GM12878 (cell line): ENCODE measurements around the gene BTBD9. TPM values are rescaled to one million over a fixed set of nuclear protein-coding genes. Genes with fewer than 3 reads are reported as not detected.

Experiments used
- ATAC-seq: fragments of 200-7000 bp; cut with Tn5 transposase; 3 replicates; pipeline ENCODE4 v1.9.1; 2020; ENCODE audit warnings: mild to moderate bottlenecking, moderate library complexity
- BruUV-seq: library from RNA; stranded (reverse); fragments of 400-500 nt; replicated peaks from 2 replicates; lab custom pipeline; 2021; lab: Mats Ljungman, UMichigan
- CTCF ChIA-PET: fragments of 300-600 bp; sonication (Branson Sonifier 250); formaldehyde crosslinking; extraction: SDS; loops from one replicate; lab custom pipeline; 2021; ENCODE audit warnings: inconsistent platforms; lab: Yijun Ruan, JAX
- POLR2A ChIA-PET: fragments of 350-600 bp; formaldehyde crosslinking; extraction: SDS; loops from one replicate; lab custom pipeline; 2021; ENCODE audit warnings: inconsistent platforms; lab: Charles Lee
- RAD21 ChIA-PET: fragments of 300-600 bp; sonication (Branson Sonifier 250); formaldehyde crosslinking; loops from one replicate; lab custom pipeline; 2023; ENCODE audit warnings: antibody characterized with exemption; ENCODE audit not compliant: unreplicated experiment; lab: Charles Lee
- SMC1A ChIA-PET: fragments of 300-600 bp; sonication (Branson Sonifier 250); formaldehyde crosslinking; loops from one replicate; lab custom pipeline; 2023; ENCODE audit not compliant: unreplicated experiment, uncharacterized antibody; lab: Charles Lee
- DNase-seq: peaks from one replicate; pipeline ENCODE4 v3.0.0-alpha.2; 2011; ENCODE audit warnings: low read depth, low spot score
- FAIRE-seq: peaks from 3 replicates; lab custom pipeline; 2011; peaks lifted over from hg19 to GRCh38; lab: Jason Lieb, UNC
- H2AFZ ChIP-seq: 2 replicates; pipeline ENCODE4 v1.6.0; 2011; ENCODE audit warnings: low read depth, low read length, control low read depth; ENCODE audit not compliant: control insufficient read depth
- H3K27ac ChIP-seq: 2 replicates; pipeline ENCODE4 v1.5.1; 2011; ENCODE audit warnings: control low read depth; ENCODE audit not compliant: control insufficient read depth, insufficient read depth
- H3K27me3 ChIP-seq, 2 experiments: replicated peaks in 1 of 2; 2 replicates each; pipeline versions ENCODE4 v1.6.0 to v1.6.1; 2011; ENCODE audit warnings: low read length in 1 of 2; ENCODE audit not compliant: control insufficient read depth in 2 of 2, insufficient read depth in 2 of 2
- H3K36me3 ChIP-seq, 2 experiments: 2 replicates each; pipeline ENCODE4 v1.5.1; 2011; ENCODE audit warnings: low read length in 1 of 2; ENCODE audit not compliant: control insufficient read depth in 2 of 2, insufficient read depth in 2 of 2
- H3K4me1 ChIP-seq: 2 replicates; pipeline ENCODE4 v1.6.1; 2011; ENCODE audit warnings: mild to moderate bottlenecking, low read length, moderate library complexity, mixed read lengths; ENCODE audit not compliant: control insufficient read depth, insufficient read depth
- H3K4me2 ChIP-seq: 2 replicates; pipeline ENCODE4 v1.6.0; 2011; ENCODE audit warnings: control low read depth; ENCODE audit not compliant: control insufficient read depth, insufficient read depth
- H3K4me3 ChIP-seq: fragments of 200-600 bp; sonication (generic); 2 replicates; pipeline ENCODE4 v1.5.1; 2016
- H3K79me2 ChIP-seq: 2 replicates; pipeline ENCODE4 v1.6.0; 2011; ENCODE audit warnings: low read length; ENCODE audit not compliant: control insufficient read depth, insufficient read depth
- H3K9ac ChIP-seq: 2 replicates; pipeline ENCODE4 v1.8.0; 2011; ENCODE audit warnings: low read length, control low read depth, mixed read lengths; ENCODE audit not compliant: control insufficient read depth, insufficient read depth
- H3K9me3 ChIP-seq: replicated peaks from 3 replicates; pipeline ENCODE4 v1.5.1; 2011; ENCODE audit warnings: mild to moderate bottlenecking, low read length; ENCODE audit not compliant: control insufficient read depth, insufficient read depth
- H4K20me1 ChIP-seq: 2 replicates; pipeline ENCODE4 v1.6.0; 2011; ENCODE audit not compliant: control insufficient read depth, insufficient read depth
- BHLHE40 ChIP-seq, 2 experiments: fragments of 450-650 bp in 1 of 2; IDR thresholded peaks; 2 replicates each; pipeline ENCODE4 v1.6.1; 2011 to 2017; ENCODE audit warnings: low read depth in 2 of 2, borderline replicate concordance in 1 of 2, improper control_type of control experiment in 1 of 2, low read length in 1 of 2, mild to moderate bottlenecking in 1 of 2
- CBFB ChIP-seq: IDR thresholded peaks from 2 replicates; pipeline ENCODE4 v1.6.1; 2016; ENCODE audit warnings: antibody characterized with exemption, low read depth
- CBX5 ChIP-seq: sonication (generic); IDR thresholded peaks from 2 replicates; pipeline ENCODE4 v1.6.1; 2016; ENCODE audit warnings: low read depth, moderate library complexity, mild to moderate bottlenecking, inconsistent platforms
- CREB1 ChIP-seq: IDR thresholded peaks from 2 replicates; pipeline ENCODE4 v1.6.1; 2012; ENCODE audit warnings: low read depth, mild to moderate bottlenecking, inconsistent platforms
- CREM ChIP-seq: IDR thresholded peaks from 2 replicates; pipeline ENCODE4 v1.6.1; 2014; ENCODE audit warnings: antibody characterized with exemption, low read depth
- DPF2 ChIP-seq: fragments of 450-650 bp; IDR thresholded peaks from 2 replicates; pipeline ENCODE4 v1.6.1; 2017; ENCODE audit warnings: mild to moderate bottlenecking
- EED ChIP-seq: sonication (generic); IDR thresholded peaks from 2 replicates; pipeline ENCODE4 v1.6.1; 2016; ENCODE audit warnings: antibody characterized with exemption, low read depth
- ETV6 ChIP-seq, 2 experiments: fragments of 450-650 bp in 1 of 2; IDR thresholded peaks in 1 of 2; conservative IDR thresholded peaks in 1 of 2; 2 replicates each; pipeline ENCODE4 v1.6.1; 2014; ENCODE audit warnings: antibody characterized with exemption in 1 of 2, borderline replicate concordance in 1 of 2, low read depth in 1 of 2, mild to moderate bottlenecking in 1 of 2, moderate library complexity in 1 of 2
- JUNB ChIP-seq: IDR thresholded peaks from 2 replicates; pipeline ENCODE4 v1.6.1; 2016; ENCODE audit warnings: antibody characterized with exemption, mild to moderate bottlenecking
- PAX5 ChIP-seq: IDR thresholded peaks from 2 replicates; pipeline ENCODE4 v1.6.1; 2011; ENCODE audit warnings: low read depth, low read length, borderline replicate concordance
- POU2F2 ChIP-seq: IDR thresholded peaks from 3 replicates; pipeline ENCODE4 v1.6.1; 2011; ENCODE audit warnings: low read depth, mild to moderate bottlenecking, low read length, borderline replicate concordance
- RUNX3 ChIP-seq: IDR thresholded peaks from 2 replicates; pipeline ENCODE4 v1.6.1; 2012; ENCODE audit warnings: low read length, inconsistent platforms
- SKIL ChIP-seq: fragments of 450-650 bp; IDR thresholded peaks from 2 replicates; pipeline ENCODE4 v1.6.1; 2017; ENCODE audit warnings: mild to moderate bottlenecking, low read depth, inconsistent platforms; ENCODE audit not compliant: poor library complexity, severe bottlenecking
- SRF ChIP-seq, 2 experiments: IDR thresholded peaks; 2 replicates each; pipeline ENCODE4 v1.6.1; 2011; ENCODE audit warnings: low read depth in 2 of 2, low read length in 2 of 2, mild to moderate bottlenecking in 1 of 2, moderate library complexity in 1 of 2
- TBL1XR1 ChIP-seq: IDR thresholded peaks from 2 replicates; pipeline ENCODE4 v1.6.1; 2012; ENCODE audit warnings: low read depth, low read length, improper control_type of control experiment
- TCF12 ChIP-seq: IDR thresholded peaks from 2 replicates; pipeline ENCODE4 v1.6.1; 2011; ENCODE audit warnings: low read depth, mild to moderate bottlenecking, low read length
- TCF3 ChIP-seq: IDR thresholded peaks from 2 replicates; pipeline ENCODE4 v1.6.1; 2012; ENCODE audit warnings: low read depth, mild to moderate bottlenecking, low read length, borderline replicate concordance; ENCODE audit not compliant: insufficient read depth
- WGBS: methylation state at CpG from one replicate; pipeline ENCODE4 v1.1.6; 2016; ENCODE audit warnings: low lambda C conversion rate; ENCODE audit not compliant: insufficient replicate concordance, insufficient coverage; ENCODE audit errors: missing lambda C conversion rate; 5-methylcytosine and 5-hydroxymethylcytosine counted together
- in situ Hi-C: fragments of 300-500 bp; cut with MboI; formaldehyde crosslinking; loops from 9 replicates; pipeline ENCODE4 v1.14.3; 2018; ENCODE audit warnings: mixed read lengths
- intact Hi-C: fragments of 100-400 bp; cut with micrococcal nuclease; formaldehyde crosslinking; loops from one replicate; pipeline ENCODE4 v1.14.2; 2022; ENCODE audit not compliant: unreplicated experiment
- polyA plus RNA-seq, 11 experiments: library from polyadenylated mRNA; depleted of rRNA in 4 of 11; unstranded in 6 of 11; stranded (reverse) in 5 of 11; fragments of >200 nt; fragmentation: Nextera tagmentation in 4 of 11; fragmentation: Illumina TruSeq in 1 of 11; extraction: Ambion mirVana in 4 of 11; extraction: Trizol in 1 of 11; gene quantifications; 1 replicate in 1 of 11; 2 replicates in 10 of 11; pipeline versions ENCODE4 v1.2.1 to v1.2.3, GENCODE V29; 2011 to 2016; ENCODE audit warnings: inconsistent platforms in 2 of 11, missing spikeins in 2 of 11, low read depth in 1 of 11
- total RNA-seq, 4 experiments: library from RNA; depleted of rRNA in 3 of 4; stranded (reverse); fragments of >200 nt in 3 of 4; fragmentation: Illumina TruSeq in 1 of 4; extraction: Trizol in 1 of 4; gene quantifications; 2 replicates each; pipeline versions ENCODE4 v1.2.1 to v1.2.3, GENCODE V29; 2013 to 2021
- TF ChIP-seq, protein P1 (sequence below): IDR thresholded peaks from 2 replicates; pipeline ENCODE4 v1.6.1; 2011; ENCODE audit warnings: low read depth, mild to moderate bottlenecking, low read length, moderate library complexity, borderline replicate concordance; ENCODE audit errors: extremely low read depth

Gene BTBD9
- total and polyA plus RNA-seq, 10 of the 15 experiments (the other 5 are each of a cell fraction or from before 2014, with no cell fraction given) = 0.22 to 8.6 (median 4.6) TPM

DNA sequence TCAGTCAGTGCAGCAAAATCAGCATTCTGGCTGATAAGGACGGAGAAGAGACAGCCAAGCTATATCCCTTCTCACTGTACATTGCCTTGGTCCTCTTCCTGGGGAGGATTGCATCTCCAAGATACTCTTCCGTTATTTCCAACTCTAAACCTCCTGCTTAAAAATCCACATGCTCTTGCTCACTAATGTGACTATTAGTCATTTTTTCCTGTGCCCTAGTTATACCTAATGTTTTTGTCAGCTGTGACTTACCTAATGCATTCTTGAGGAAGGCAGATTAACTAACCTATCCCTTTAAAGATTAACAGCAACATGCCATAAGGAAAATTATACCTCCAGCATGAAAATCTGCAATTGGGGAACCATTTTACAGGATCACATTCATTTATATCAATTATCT lies 317.6 kb downstream of the BTBD9 start (continued):
- no peak for TF ChIP-seq SKIL
- TF ChIP-seq, all 136 proteins: peak for 0

DNA sequence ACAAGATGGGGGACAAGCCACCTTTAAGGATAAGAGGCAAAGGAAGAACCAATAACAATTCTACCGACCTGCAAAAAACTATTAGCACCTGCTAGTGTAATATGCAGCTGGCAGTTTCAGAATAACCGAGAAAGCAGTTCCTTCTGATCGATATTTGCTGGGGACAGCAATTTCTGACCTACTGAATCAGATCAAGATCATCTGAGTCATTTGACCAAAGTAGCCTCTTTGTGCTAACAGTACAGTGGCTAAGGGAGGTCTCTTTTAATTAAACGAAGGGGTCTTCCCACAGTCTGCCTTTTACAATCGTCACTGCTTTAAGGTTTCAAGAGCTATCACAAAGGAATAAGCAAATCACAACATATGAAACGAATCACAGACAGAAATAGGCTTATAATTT lies 318.9 kb downstream of the BTBD9 start:
- ATAC-seq (peak; percentile 83), DNase-seq (peak; percentile 57), FAIRE-seq (peak; percentile 27)
- Histone ChIP-seq H2AFZ (peak overlapping the region; percentile 43), H3K4me1 (peaks cover 51% of the 10 kb centered on the region), H3K9me3 (no peaks in the 10 kb centered on the region; the same call in 2 of the 3 replicates), H4K20me1 (no peaks in the 10 kb centered on the region), H3K36me3 (no peaks in the 10 kb centered on the region), H3K27ac (peak overlapping the region; percentile 69), H3K9ac (no peak overlapping the region; the same call in 1 of the 2 replicates), H3K79me2 (no peaks in the 10 kb centered on the region), H3K4me3 (peak overlapping the region; percentile 0; the same call in 1 of the 2 replicates), H3K27me3 (no peaks in the 10 kb centered on the region), H3K4me2 (peak overlapping the region; percentile 87)
- POLR2A ChIA-PET = interaction anchor here (2.0 kb wide), 1 partner anchor 14 kb away, joined by 6 read pairs; no protein-coding TSS in a partner anchor
- intact Hi-C loops (no loop called here), in situ Hi-C loops (no loop called here)
- RAD21 ChIA-PET = interaction anchor here (0.8 kb wide), 1 partner anchor 173 kb away, joined by 3 read pairs; no protein-coding TSS in a partner anchor
- no TSS peak for BruUV-seq
- CTCF ChIA-PET = no interaction called here
- WGBS = 0% methylated on average over 6 of the region's 6 CpGs
- SMC1A ChIA-PET = no interaction called here
- TF ChIP-seq CREM (peak; percentile 89), CREB1 (peak; percentile 35; the same call in 1 of the 2 replicates), TBL1XR1 (peak; percentile 64; the same call in 1 of the 2 replicates), CBX5 (0 out of 2 replicates have a peak, but pooled peaks have one; percentile 24), SKIL (peak; percentile 55), CBFB (peak; percentile 35; the same call in 1 of the 2 replicates), RUNX3 (peak; percentile 92), BHLHE40 (IDR thresholded peaks at IDR 0.05; ENCODE audit: borderline replicate concordance in 1 of 2, low read depth in 2 of 2, low read length in 1 of 2) (0 out of 4 replicates have a peak, but pooled peaks of 1 of the 2 experiments have one; percentile 7), TCF3 (peak; percentile 96), DPF2 (peak; percentile 28; the same call in 1 of the 2 replicates), EED (peak; percentile 87), POU2F2 (0 out of 3 replicates have a peak, but pooled peaks have one; percentile 29), ETV6 (conservative IDR thresholded peaks at IDR 0.05 in 1 of 2, IDR thresholded peaks at IDR 0.05 in 1 of 2; ENCODE audit: borderline replicate concordance in 1 of 2, low read depth in 1 of 2) (peak in 1 of 2 experiments; percentile 56; a peak in 1 of 4 replicates), PAX5 (peak; percentile 69; the same call in 1 of the 2 replicates), TCF12 (peak; percentile 94), JUNB (peak; percentile 99), SRF (IDR thresholded peaks at IDR 0.05; ENCODE audit: low read depth in 2 of 2, low read length in 2 of 2) (peak in 1 of 2 experiments; percentile 78; a peak in 1 of 4 replicates)
- TF ChIP-seq, protein P1, sequence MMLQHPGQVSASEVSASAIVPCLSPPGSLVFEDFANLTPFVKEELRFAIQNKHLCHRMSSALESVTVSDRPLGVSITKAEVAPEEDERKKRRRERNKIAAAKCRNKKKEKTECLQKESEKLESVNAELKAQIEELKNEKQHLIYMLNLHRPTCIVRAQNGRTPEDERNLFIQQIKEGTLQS = no peak
